HG02938 (cell line): Measurements from ENCODE around the gene FUT4.
"Not testable (repeated sequence)": the region's sequence is repeated elsewhere in the genome, so short reads cannot be mapped to it uniquely, and the experiment has no call there.

Source experiments
- ATAC-seq: cut with Tn5 transposase; IDR thresholded peaks from one replicate; pipeline ENCODE4 v1.9.1; 2021; ENCODE audit warnings: mild to moderate bottlenecking, moderate library complexity; ENCODE audit not compliant: unreplicated experiment

Gene FUT4

DNA sequence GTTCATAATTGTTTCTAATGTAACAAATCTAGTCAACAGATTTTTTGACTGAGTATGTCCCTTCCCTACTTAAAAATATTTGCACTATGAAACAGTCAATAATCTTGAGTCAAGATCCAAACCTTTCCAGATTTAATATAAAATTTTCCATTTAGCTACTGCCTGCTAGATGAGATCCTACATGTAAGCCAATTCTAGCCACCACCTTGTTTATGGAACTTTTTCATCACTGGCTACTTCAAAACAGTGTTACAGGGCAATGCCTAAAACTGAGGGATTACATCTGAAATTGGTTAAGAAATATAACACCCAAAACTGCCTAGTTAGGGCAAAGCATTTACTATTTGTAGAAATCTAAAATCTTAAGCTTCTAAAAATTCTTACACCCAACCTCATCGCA lies 10.5 kb upstream of the FUT4 start:
- ATAC-seq: no peak

DNA sequence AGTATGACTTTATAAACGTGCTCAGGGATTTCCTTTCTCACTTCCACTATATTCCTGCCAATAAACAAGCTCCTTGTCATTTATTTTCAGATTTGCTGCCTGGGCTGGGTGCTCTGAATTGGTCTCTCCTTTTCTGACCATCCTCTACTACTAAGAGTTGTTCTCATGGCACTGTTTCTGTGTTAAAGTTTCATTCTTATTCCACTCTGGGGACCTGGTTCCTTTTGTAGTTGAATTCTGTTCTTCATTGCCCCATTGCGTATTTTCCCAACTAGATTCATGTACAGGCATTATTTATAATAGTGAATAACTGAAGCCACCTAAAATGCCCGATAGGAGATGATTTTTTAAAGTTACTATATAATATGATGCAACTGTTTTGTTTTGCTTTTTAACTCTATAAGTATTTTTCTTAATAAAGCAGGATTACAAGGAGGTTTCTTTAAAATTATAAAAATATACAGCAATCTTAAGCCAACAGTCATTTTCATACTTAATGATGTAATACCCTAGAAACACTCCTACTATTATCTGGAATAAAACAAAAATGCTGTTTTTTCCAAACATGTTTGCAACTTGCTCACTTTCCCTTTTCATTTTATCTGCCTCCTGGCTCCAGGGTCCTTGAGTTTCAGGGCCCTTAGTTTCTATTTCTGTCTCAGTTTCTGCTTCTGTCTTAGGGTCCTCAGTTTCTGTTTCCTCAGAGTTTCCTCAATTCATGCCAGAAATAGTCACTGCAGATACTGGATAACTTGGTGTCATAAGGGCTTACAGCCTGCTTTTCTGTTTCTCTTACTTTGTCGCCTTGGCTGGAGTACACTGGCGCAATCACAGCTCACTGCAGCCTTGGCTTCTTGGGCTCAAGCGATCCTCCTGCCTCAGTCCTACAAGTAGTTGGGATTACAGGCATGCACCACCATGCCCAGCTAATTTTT lies 9.8 kb upstream of the FUT4 start:
- no peak for ATAC-seq

GRCh38 chr11:94536386-94536785 lies 7.3 kb upstream of the FUT4 start:
- no peak for ATAC-seq

GRCh38 chr11:94537031-94537600 lies 6.6 kb upstream of the FUT4 start:
- no peak for ATAC-seq

DNA sequence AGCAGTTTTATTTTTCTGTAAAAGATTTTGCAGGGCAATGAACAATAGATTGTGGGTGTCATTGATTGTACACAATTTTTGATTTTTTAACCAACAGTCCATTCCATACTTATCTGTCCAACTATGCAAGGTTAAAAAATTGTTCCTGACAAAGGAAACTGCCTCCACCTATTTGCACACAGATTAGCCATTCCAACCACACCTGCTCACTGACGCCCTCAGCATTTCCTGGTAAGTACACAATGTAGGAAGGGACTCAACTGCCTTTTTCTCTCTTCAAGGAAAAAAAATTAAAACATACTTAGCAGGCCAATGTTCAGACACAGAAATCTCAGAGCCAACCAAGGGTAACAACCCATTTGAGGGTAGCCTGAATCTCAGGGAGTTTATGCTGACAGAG lies 4.3 kb upstream of the FUT4 start:
- ATAC-seq: no peak

- ATAC-seq: peak; percentile 3
These were observed 1.0 kb downstream of the FUT4 start for GRCh38 chr11:94544646-94545263.

DNA sequence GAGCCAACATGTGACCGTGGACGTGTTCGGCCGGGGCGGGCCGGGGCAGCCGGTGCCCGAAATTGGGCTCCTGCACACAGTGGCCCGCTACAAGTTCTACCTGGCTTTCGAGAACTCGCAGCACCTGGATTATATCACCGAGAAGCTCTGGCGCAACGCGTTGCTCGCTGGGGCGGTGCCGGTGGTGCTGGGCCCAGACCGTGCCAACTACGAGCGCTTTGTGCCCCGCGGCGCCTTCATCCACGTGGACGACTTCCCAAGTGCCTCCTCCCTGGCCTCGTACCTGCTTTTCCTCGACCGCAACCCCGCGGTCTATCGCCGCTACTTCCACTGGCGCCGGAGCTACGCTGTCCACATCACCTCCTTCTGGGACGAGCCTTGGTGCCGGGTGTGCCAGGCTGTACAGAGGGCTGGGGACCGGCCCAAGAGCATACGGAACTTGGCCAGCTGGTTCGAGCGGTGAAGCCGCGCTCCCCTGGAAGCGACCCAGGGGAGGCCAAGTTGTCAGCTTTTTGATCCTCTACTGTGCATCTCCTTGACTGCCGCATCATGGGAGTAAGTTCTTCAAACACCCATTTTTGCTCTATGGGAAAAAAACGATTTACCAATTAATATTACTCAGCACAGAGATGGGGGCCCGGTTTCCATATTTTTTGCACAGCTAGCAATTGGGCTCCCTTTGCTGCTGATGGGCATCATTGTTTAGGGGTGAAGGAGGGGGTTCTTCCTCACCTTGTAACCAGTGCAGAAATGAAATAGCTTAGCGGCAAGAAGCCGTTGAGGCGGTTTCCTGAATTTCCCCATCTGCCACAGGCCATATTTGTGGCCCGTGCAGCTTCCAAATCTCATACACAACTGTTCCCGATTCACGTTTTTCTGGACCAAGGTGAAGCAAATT lies 1.8 kb downstream of the FUT4 start:
- no peak for ATAC-seq

DNA sequence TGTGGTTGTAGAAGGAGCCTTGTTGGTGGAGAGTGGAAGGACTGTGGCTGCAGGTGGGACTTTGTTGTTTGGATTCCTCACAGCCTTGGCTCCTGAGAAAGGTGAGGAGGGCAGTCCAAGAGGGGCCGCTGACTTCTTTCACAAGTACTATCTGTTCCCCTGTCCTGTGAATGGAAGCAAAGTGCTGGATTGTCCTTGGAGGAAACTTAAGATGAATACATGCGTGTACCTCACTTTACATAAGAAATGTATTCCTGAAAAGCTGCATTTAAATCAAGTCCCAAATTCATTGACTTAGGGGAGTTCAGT lies 2.4 kb downstream of the FUT4 start:
- ATAC-seq: no peak

- ATAC-seq: no peak
These were observed 3.2 kb downstream of the FUT4 start for GRCh38 chr11:94546886-94547285.

- no peak for ATAC-seq
These were observed 5.4 kb downstream of the FUT4 start for GRCh38 chr11:94549146-94549545.

GRCh38 chr11:94550513-94550912 lies 6.8 kb downstream of the FUT4 start:
- ATAC-seq: no peak

- ATAC-seq: no peak
These were observed 10.2 kb downstream of the FUT4 start for GRCh38 chr11:94553938-94554337.

DNA sequence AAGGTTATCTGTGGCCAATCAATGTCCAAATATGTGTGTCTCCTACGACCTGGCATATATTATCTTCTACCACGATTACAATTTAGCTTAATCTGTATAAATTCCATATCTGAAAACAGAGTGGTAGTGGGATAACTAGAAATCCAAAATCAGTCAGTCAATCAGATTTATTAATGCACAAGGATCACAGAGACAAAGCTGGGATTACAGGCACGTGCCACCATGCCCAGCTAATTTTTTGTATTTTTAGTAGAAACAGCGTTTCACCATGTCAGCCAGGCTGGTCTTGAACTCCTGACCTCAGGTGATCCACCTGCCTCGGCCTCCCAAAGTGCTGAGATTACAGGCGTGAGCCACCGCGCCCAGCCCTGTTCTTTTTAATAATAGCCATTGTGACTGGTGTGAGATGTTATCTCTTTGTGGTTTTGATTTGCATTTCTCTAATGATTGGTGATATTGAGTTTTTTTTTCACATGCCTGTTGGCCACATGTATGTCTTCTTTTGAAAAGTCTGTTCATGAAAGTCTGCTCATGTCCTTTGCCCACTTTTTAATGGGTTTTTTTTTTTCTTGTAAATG lies 12.1 kb downstream of the FUT4 start:
- not testable (repeated sequence) for ATAC-seq

DNA sequence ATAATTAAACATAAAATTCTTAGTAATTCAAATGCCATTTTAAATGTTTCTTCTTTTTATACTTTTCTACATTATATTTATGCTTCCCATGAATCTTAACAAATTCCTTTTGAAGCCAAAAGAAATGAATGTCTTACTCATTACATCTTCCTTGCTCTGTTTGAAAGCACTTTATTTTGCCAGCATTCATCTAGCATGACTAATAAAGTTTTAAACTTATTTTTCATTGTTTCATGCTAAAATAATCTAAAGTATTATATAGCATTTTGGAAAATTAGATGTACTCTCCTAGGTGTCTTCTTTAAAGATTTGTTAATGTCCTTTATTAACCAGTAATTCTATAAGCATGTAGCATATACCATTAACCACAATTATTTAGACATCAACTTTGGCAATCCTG lies 13.7 kb downstream of the FUT4 start:
- no peak for ATAC-seq

DNA sequence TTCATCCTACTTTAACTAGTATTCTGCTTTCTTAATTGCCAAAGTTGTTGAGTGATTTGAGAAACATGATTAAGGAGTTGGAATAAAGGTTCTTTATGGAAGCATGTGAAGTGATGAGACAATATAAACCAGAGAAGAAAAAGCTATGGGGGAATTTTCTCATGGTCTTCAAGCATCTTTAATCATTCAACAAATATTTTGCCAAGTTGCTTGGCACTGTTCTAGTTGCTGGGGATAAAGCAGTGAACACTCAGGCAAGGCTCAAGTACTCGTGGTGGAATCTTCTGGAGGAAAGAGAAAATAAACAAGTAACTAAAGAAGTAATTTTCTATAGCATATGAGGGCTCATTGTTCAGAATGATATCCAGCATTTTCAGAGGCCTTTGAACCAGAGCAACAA lies 14.3 kb downstream of the FUT4 start:
- no peak for ATAC-seq

GRCh38 chr11:94558468-94558867 lies 14.7 kb downstream of the FUT4 start:
- no peak for ATAC-seq

- no peak for ATAC-seq
These were observed 15.2 kb downstream of the FUT4 start for GRCh38 chr11:94558932-94559331.

DNA sequence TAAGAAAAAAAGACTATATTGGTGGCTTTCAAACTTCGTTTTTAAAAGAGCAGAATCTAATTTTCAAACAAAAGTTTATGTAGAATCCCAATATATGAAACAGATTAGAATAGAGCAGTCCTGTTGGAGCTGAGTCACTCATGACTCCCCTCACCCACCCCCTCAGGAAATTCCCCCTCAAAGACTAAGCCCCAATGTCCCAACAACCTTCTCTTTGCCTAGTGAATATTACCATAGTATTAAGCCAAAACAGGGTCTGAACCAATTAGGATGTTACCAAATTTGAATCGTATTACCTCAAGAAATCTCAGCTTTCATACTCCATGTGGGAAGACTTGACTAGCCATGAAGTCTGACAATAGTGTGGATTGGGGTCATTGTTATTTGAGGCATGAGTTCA lies 15.6 kb downstream of the FUT4 start:
- no peak for ATAC-seq

DNA sequence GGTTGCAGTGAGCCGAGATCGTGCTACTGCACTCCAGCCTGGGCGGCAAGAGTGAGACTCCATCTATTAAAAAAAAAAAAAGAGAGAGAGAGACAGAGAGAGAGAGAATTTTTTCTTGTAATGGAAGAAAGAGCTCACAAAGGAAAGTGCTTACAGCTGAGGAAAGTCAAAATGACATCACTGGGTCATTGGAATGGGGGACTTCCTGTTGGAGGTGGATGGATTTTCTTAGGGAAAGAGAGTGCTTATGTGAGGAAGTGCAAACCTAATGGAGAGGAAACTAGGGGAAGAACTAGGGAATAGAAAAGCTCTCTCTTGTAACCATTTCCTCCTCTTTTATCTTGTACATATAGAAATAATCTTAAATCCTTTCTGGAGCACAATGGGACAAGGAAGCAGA lies 17.1 kb downstream of the FUT4 start:
- ATAC-seq: no peak

- ATAC-seq: no peak
These were observed 19.6 kb downstream of the FUT4 start for GRCh38 chr11:94563176-94563847.
